CD4-positive, alpha-beta memory T cell (primary cell): ENCODE results near the gene ACADS. TPM values are rescaled to one million over a fixed set of nuclear protein-coding genes. Genes with fewer than 3 reads are reported as not detected.

ENCODE experiments used
- CTCF ChIA-PET: fragments of 350-600 bp; sonication (Branson Sonifier 250); formaldehyde crosslinking; loops from one replicate; lab custom pipeline; 2021; ENCODE audit warnings: inconsistent platforms; ENCODE audit not compliant: partially characterized antibody; lab: Charles Lee
- POLR2A ChIA-PET: fragments of 350-600 bp; sonication (Branson Sonifier 250); formaldehyde crosslinking; loops from one replicate; lab custom pipeline; 2021; ENCODE audit not compliant: partially characterized antibody; lab: Charles Lee
- DNase-seq, 5 donors: peaks; one replicate each; pipeline versions ENCODE4 v3.0.0 to v3.0.0-alpha.2; 2020 to 2022; ENCODE audit warnings: mixed read lengths in 1 of 5
- H3K27ac ChIP-seq: one replicate; pipeline ENCODE4 v1.7.0; 2013; ENCODE audit warnings: low read depth, low read length
- H3K27me3 ChIP-seq: 2 replicates; pipeline ENCODE4 v1.7.0; 2013; ENCODE audit warnings: mild to moderate bottlenecking, low read length, moderate library complexity; ENCODE audit not compliant: insufficient read depth
- H3K36me3 ChIP-seq: 2 replicates; pipeline ENCODE4 v1.7.0; 2013; ENCODE audit warnings: mild to moderate bottlenecking, low read length, moderate library complexity; ENCODE audit not compliant: insufficient read depth
- H3K4me1 ChIP-seq: 2 replicates; pipeline ENCODE4 v1.7.0; 2013; ENCODE audit warnings: mild to moderate bottlenecking, low read length, moderate library complexity; ENCODE audit not compliant: insufficient read depth
- H3K4me3 ChIP-seq, 2 donors: one replicate each; pipeline ENCODE4 v1.7.0; 2013; ENCODE audit warnings: low read length in 2 of 2, mild to moderate bottlenecking in 1 of 2
- H3K9me3 ChIP-seq, 2 donors: one replicate each; pipeline ENCODE4 v1.7.0; 2013; ENCODE audit warnings: low read length in 2 of 2, control low read depth in 1 of 2; ENCODE audit not compliant: control insufficient read depth in 1 of 2
- H3K27ac Mint-ChIP-seq, 7 donors: one replicate each; pipeline ENCODE4 v1.8.0; 2020 to 2021; ENCODE audit warnings: mixed read lengths in 7 of 7, mild to moderate bottlenecking in 6 of 7, inconsistent platforms in 3 of 7, moderate library complexity in 3 of 7
- H3K27me3 Mint-ChIP-seq, 2 donors: one replicate each; pipeline ENCODE4 v1.8.0; 2020 to 2021; ENCODE audit warnings: mixed read lengths in 2 of 2
- H3K36me3 Mint-ChIP-seq, 2 donors: one replicate each; pipeline ENCODE4 v1.8.0; 2020 to 2021; ENCODE audit warnings: mixed read lengths in 2 of 2, inconsistent platforms in 1 of 2, mild to moderate bottlenecking in 1 of 2
- H3K4me1 Mint-ChIP-seq, 4 donors: one replicate each; pipeline ENCODE4 v1.8.0; 2020 to 2021; ENCODE audit warnings: mixed read lengths in 4 of 4, mild to moderate bottlenecking in 1 of 4
- H3K4me3 Mint-ChIP-seq, 8 donors: one replicate each; pipeline ENCODE4 v1.8.0; 2020 to 2021; ENCODE audit warnings: mixed read lengths in 8 of 8, mild to moderate bottlenecking in 7 of 8, moderate library complexity in 6 of 8, inconsistent platforms in 3 of 8
- H3K9me3 Mint-ChIP-seq, 8 donors: one replicate each; pipeline ENCODE4 v1.8.0; 2020 to 2021; ENCODE audit warnings: mixed read lengths in 8 of 8, mild to moderate bottlenecking in 5 of 8, inconsistent platforms in 3 of 8, moderate library complexity in 1 of 8
- intact Hi-C: fragments of 100-400 bp; cut with micrococcal nuclease; formaldehyde crosslinking; loops from one replicate; pipeline ENCODE4 v1.15.1; 2023
- polyA plus RNA-seq, 2 donors: library from polyadenylated mRNA; unstranded; fragments of 300-500 nt; fragmentation: Illumina TruSeq; gene quantifications; one replicate each; pipeline ENCODE4 v1.2.3, GENCODE V29; 2021
- total RNA-seq, 2 experiments: library from RNA; stranded (reverse); gene quantifications; one replicate each; pipeline ENCODE4 v1.2.3, GENCODE V29; 2021

The ACADS gene
- total and polyA plus RNA-seq, 4 experiments from 2014 or later = 14.9 to 29.9 (median 18.1) TPM

DNA sequence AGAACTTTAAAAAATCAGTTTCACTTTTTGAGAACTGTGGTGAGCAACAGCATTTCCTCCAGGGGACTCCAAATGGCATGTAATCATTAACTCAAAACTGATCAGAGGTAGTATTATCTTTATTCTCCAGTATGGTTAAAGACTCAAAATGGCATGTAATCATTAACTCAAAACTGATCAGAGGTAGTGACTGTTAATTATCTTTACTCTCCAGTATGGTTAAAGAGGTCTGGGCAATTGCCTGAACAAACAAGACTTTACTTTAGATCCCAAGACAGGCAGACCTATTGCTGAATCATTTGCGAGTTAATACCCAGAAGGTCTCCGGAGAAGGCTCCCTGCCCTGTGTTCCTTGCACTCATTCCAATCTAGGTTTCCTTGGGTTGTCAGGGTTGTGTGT, 6.6 kb upstream of the ACADS start:
- POLR2A ChIA-PET = no interaction called here
- no peak for DNase-seq
- Mint-ChIP-seq H3K36me3 (peaks cover 52 to 74% of the 10 kb centered on the region in 2 donors), H3K27ac (peak overlapping the region in 1 of 7 donors; percentile 64), H3K4me1 (peaks cover under 1 to 6% (median 3%) of the 10 kb centered on the region in 4 donors), H3K27me3 (no peaks in the 10 kb centered on the region), H3K4me3 (peak overlapping the region in 1 of 8 donors; percentile 15), H3K9me3 (no peaks in the 10 kb centered on the region)
- Histone ChIP-seq H3K27me3 (no peaks in the 10 kb centered on the region), H3K36me3 (peaks cover 48% of the 10 kb centered on the region), H3K9me3 (no peaks in the 10 kb centered on the region), H3K4me1 (no peaks in the 10 kb centered on the region), H3K4me3 (no peak overlapping the region), H3K27ac (no peak overlapping the region)
- CTCF ChIA-PET = interaction anchor here (1.8 to 1.9 kb wide), 2 partner anchors 70 to 72 kb away, joined by 4 to 11 read pairs; no protein-coding TSS in a partner anchor
- intact Hi-C loops = loop anchor here (10.0 kb wide), 3 partner anchors 256 to 396 kb away; partner anchors contain the start of genes COX6A1 and HNF1A

DNA sequence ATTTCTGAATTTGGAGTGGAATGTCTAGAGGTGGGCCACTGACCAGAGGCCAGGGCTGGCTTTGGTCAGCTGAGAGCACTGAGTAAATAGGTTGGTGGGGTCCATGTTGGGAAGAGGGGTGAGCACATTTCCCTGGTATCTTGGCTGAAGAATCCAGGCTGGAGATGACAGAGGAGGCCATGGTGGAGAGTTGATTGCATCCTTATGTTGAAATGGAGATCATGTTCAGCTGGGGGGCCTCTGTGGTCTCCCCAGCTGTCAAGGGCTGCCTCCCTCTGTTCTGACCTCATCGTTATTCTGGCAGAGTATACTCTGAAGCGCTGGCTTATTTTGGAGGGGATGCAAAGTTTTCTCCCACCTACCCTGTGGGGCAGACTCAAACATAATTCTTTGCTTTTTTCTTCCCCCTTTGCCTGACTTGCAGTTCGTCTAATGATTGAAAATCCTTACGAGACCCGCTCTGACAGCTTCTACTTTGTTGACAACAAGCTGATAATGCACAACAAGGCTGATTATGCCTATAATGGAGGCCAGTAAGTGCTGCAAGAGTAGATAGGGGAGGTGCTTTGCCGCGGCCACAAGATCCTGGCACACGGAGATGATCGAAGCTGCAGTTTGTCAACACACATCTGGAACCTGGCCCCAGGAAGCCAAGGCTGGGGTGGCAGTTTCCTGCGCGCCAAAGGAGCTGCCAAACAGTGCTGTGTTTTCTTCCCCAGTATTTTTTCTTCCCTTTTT, 6.0 kb upstream of the ACADS start:
- Histone ChIP-seq H3K27ac (no peak overlapping the region), H3K27me3 (no peaks in the 10 kb centered on the region), H3K36me3 (peaks cover 44% of the 10 kb centered on the region), H3K9me3 (no peaks in the 10 kb centered on the region), H3K4me1 (peaks cover under 1% of the 10 kb centered on the region), H3K4me3 (no peak overlapping the region)
- POLR2A ChIA-PET = interaction anchor here (1.1 kb wide), 1 partner anchor 19 kb away, joined by 3 read pairs; no protein-coding TSS in a partner anchor
- Mint-ChIP-seq H3K4me3 (peak overlapping the region in 1 of 8 donors; percentile 15), H3K4me1 (peaks cover 0 to 7% (median 4%) of the 10 kb centered on the region in 4 donors), H3K27me3 (no peaks in the 10 kb centered on the region), H3K9me3 (no peaks in the 10 kb centered on the region), H3K36me3 (peaks cover 51 to 69% of the 10 kb centered on the region in 2 donors), H3K27ac (peak overlapping the region in 2 of 7 donors; percentile 54 to 64)
- DNase-seq = no peak
- CTCF ChIA-PET = interaction anchor here (1.8 to 1.9 kb wide), 2 partner anchors 71 to 73 kb away, joined by 4 to 11 read pairs; no protein-coding TSS in a partner anchor
- intact Hi-C loops = loop anchor here (10.0 kb wide), 3 partner anchors 255 to 395 kb away; partner anchors contain the start of genes COX6A1 and HNF1A

DNA sequence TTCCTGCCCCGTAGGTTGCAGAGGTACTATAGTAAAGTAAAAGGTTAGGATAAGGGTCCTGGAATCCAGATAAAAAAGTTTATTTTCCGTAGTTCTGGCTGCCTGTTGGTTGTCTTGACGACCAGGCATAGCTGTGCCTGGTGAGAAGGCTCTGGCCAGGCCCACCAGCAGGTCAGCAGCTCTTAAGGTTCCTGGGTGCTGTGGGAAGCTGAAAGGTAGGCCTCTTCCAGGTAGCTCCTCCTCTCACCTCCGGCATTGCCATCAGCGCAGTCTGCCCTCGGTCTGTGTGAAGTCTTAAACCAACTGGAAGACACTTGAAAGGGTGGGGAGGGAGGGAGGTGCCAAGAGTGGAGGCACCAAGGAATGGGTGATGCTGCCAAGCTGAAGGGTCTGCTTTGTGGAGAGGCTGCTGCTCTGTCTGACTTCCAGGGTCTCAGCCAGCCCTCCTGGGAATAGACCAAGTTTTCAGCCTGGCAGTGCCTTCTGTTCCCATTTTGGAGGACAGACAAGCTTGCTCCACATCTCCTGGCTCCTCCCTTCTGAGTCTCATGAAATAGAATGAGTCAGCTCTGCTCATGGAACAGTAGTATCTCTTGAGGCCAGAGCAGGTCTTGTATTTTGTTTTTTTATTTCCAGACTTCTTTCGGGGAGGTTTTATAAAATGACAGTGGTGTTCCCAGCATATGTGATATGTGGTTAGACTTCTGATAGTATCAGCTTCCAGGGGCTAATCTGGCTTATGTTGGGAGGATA, 5.2 kb upstream of the ACADS start:
- peaks cover 8% of the 10 kb centered on the region for H3K4me1 ChIP-seq

DNA sequence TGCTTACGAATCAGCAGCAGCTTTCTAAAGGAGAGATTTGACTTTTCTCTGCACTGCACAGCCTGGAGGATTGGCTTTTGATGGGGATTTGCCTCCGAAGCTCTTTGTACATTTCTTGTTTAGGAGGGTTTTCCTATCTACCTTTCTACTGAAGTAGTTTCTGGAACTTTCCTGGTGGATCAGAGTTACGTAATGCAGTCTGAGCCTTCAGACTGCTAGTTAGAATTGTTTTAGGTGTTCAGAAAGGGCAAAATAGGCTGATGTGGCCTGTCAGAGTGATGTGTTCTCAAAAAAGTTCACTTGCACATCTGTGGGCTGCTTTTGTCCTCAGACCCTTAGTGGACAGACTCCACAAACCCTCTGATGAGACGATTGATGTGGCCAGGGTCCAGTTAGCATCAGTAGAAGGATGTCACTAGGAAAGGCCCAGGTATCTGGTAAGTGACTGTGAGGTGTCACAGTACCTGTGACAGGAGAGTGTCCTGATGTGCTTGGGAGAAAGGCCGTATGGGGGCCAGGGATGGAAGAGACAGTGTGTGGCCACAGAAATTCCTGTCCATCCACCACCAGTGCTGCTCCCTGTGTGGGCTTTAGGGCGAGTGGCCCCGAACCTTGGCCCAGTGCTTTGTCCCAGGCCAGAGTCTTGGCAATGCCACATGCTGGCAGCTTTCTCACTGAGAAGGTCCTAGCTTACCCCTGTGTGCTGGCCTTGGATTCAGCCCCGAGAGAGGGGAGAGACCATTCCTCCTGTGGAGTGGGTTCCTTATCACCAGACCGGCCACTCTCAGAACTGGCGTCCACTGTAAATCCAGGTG, 4.4 kb upstream of the ACADS start:
- H3K36me3 ChIP-seq = peaks cover 41% of the 10 kb centered on the region
- peak overlapping the region in 1 of 7 donors; percentile 36 for H3K27ac Mint-ChIP-seq
- POLR2A ChIA-PET = interaction anchor here (1.1 kb wide), 1 partner anchor 21 kb away, joined by 3 read pairs; no protein-coding TSS in a partner anchor
- H3K9me3 ChIP-seq = no peaks in the 10 kb centered on the region
- no peak overlapping the region for H3K27ac ChIP-seq
- H3K27me3 Mint-ChIP-seq = no peaks in the 10 kb centered on the region
- no peak overlapping the region for H3K4me3 ChIP-seq
- H3K27me3 ChIP-seq = no peaks in the 10 kb centered on the region
- intact Hi-C loops = no loop called here
- no peaks in the 10 kb centered on the region for H3K9me3 Mint-ChIP-seq
- peaks cover 9 to 20% (median 15%) of the 10 kb centered on the region in 4 donors for H3K4me1 Mint-ChIP-seq
- peaks cover 50 to 66% of the 10 kb centered on the region in 2 donors for H3K36me3 Mint-ChIP-seq
- no peak overlapping the region for H3K4me3 Mint-ChIP-seq
- H3K4me1 ChIP-seq = peaks cover 11% of the 10 kb centered on the region
- no peak for DNase-seq
- CTCF ChIA-PET = interaction anchor here (1.0 to 1.8 kb wide), 3 partner anchors 9 to 73 kb away, joined by 3 to 11 read pairs (median 3); no protein-coding TSS in a partner anchor

More for the DNA sequence above, 5.2 kb upstream of the ACADS start:
- H3K4me3 ChIP-seq = no peak overlapping the region
- H3K27ac Mint-ChIP-seq = peak overlapping the region in 1 of 7 donors; percentile 1
- no peaks in the 10 kb centered on the region for H3K27me3 ChIP-seq
- no peak for DNase-seq
- H3K9me3 ChIP-seq = no peaks in the 10 kb centered on the region
- H3K9me3 Mint-ChIP-seq = no peaks in the 10 kb centered on the region
- peaks cover 43% of the 10 kb centered on the region for H3K36me3 ChIP-seq
- H3K36me3 Mint-ChIP-seq = peaks cover 51 to 70% of the 10 kb centered on the region in 2 donors
- H3K27me3 Mint-ChIP-seq = no peaks in the 10 kb centered on the region
- intact Hi-C loops = no loop called here
- H3K27ac ChIP-seq = no peak overlapping the region
- ChIA-PET CTCF (interaction anchor here (1.0 to 1.9 kb wide), 3 partner anchors 8 to 74 kb away, joined by 3 to 11 read pairs (median 4); no protein-coding TSS in a partner anchor), POLR2A (interaction anchor here (1.1 kb wide), 1 partner anchor 20 kb away, joined by 3 read pairs; no protein-coding TSS in a partner anchor)
- peaks cover 6 to 15% (median 12%) of the 10 kb centered on the region in 4 donors for H3K4me1 Mint-ChIP-seq
- no peak overlapping the region for H3K4me3 Mint-ChIP-seq

DNA sequence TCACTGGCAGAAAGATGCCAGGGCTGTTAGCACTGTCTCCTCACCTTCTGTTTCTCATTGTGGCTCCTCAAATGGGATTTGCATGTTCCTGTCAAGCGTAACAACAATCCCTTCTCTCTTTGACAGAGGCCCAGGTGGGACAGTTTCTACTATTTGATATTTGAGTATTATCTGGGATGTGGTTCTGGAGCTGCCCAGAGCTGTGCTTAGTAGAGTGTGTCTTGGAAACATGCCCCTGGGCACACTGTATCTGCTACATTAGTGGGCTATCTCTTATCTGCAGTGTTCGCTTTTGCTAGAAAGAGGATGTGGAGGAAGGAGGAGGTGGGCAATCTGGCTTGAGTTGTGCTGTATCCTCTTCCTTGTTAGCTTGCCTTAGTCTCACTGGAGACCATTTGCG, 3.8 kb upstream of the ACADS start:
- no peaks in the 10 kb centered on the region for H3K27me3 Mint-ChIP-seq
- H3K9me3 Mint-ChIP-seq = no peaks in the 10 kb centered on the region
- no peaks in the 10 kb centered on the region for H3K27me3 ChIP-seq
- no peak overlapping the region for H3K4me3 Mint-ChIP-seq
- DNase-seq = no peak
- ChIA-PET POLR2A (no interaction called here), CTCF (interaction anchor here (1.1 kb wide), 1 partner anchor 74 kb away, joined by 3 read pairs; no protein-coding TSS in a partner anchor)
- H3K4me3 ChIP-seq = no peak overlapping the region
- no peak overlapping the region for H3K27ac ChIP-seq
- peaks cover 43 to 62% of the 10 kb centered on the region in 2 donors for H3K36me3 Mint-ChIP-seq
- no peaks in the 10 kb centered on the region for H3K9me3 ChIP-seq
- H3K27ac Mint-ChIP-seq = peak overlapping the region in 1 of 7 donors; percentile 36
- peaks cover 13 to 22% (median 20%) of the 10 kb centered on the region in 4 donors for H3K4me1 Mint-ChIP-seq
- peaks cover 34% of the 10 kb centered on the region for H3K36me3 ChIP-seq
- H3K4me1 ChIP-seq = peaks cover 16% of the 10 kb centered on the region
- intact Hi-C loops = no loop called here

DNA sequence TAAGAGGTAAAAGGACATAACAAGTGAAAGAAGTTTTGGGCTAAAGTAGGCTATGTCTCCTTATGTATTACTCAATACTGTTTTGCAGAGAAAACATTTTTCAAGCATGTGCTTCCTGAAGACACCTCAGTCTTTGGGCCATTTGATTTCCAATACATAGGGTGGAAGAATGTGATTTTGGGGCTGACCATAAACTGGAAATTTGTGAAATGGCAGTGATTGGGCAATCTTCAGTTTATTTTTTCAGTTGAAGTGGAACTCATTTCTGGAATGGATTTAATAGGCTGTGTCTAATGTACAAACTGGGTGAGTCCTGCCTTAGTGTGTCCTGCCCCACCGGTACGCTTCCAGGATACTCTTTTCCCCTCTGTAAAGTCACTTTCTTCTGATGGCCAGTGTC, 2.8 kb upstream of the ACADS start:
- H3K4me3 Mint-ChIP-seq = no peak overlapping the region
- H3K4me1 Mint-ChIP-seq = peaks cover 13 to 25% (median 21%) of the 10 kb centered on the region in 4 donors
- Histone ChIP-seq H3K27me3 (no peaks in the 10 kb centered on the region), H3K4me3 (no peak overlapping the region), H3K27ac (no peak overlapping the region), H3K36me3 (peaks cover 31% of the 10 kb centered on the region), H3K4me1 (peaks cover 16% of the 10 kb centered on the region), H3K9me3 (no peaks in the 10 kb centered on the region)
- H3K27me3 Mint-ChIP-seq = no peaks in the 10 kb centered on the region
- ChIA-PET POLR2A (no interaction called here), CTCF (interaction anchor here (1.1 kb wide), 1 partner anchor 75 kb away, joined by 3 read pairs; no protein-coding TSS in a partner anchor)
- H3K27ac Mint-ChIP-seq = peak overlapping the region in 1 of 7 donors; percentile 21
- DNase-seq = no peak
- no peaks in the 10 kb centered on the region for H3K9me3 Mint-ChIP-seq
- peaks cover 40 to 57% of the 10 kb centered on the region in 2 donors for H3K36me3 Mint-ChIP-seq
- intact Hi-C loops = no loop called here
